Peyer's patch (tissue), 4 donors: ENCODE measurements around the gene ZBTB44. TPM values are rescaled to one million over a fixed set of nuclear protein-coding genes. Genes with fewer than 3 reads are reported as not detected.
"Not testable (repeated sequence)": the region's sequence is repeated elsewhere in the genome, so short reads cannot be mapped to it uniquely, and the experiment has no call there.

Source experiments
- DNase-seq, 3 donors: peaks; one replicate each; pipeline ENCODE4 v3.0.0-alpha.2; 2017 to 2019
- H3K27ac ChIP-seq, 4 donors: fragments of 200-600 bp; sonication (generic); one replicate each; pipeline ENCODE4 v1.5.1; 2016 to 2019
- H3K27me3 ChIP-seq, 2 donors: fragments of 200-600 bp; sonication (generic); one replicate each; pipeline ENCODE4 v1.5.1; 2019
- H3K36me3 ChIP-seq, 3 donors: fragments of 200-600 bp; sonication (generic); one replicate each; pipeline ENCODE4 v1.5.1; 2016 to 2019
- H3K4me1 ChIP-seq, 4 donors: fragments of 200-600 bp; sonication (generic); one replicate each; pipeline ENCODE4 v1.5.1; 2016 to 2019
- H3K4me3 ChIP-seq, 4 donors: fragments of 200-600 bp; sonication (generic); 1 replicate in 3 of 4; 2 replicates in 1 of 4; pipeline ENCODE4 v1.5.1; 2016 to 2019; ENCODE audit warnings: mild to moderate bottlenecking in 1 of 4
- H3K9me3 ChIP-seq, 4 donors: fragments of 200-600 bp; sonication (generic); one replicate each; pipeline ENCODE4 v1.5.1; 2016 to 2019; ENCODE audit warnings: mild to moderate bottlenecking in 1 of 4
- CTCF ChIP-seq, 6 experiments: fragments of 450-650 bp in 4 of 6; fragments of 200-600 bp in 2 of 6; sonication (generic) in 1 of 6; IDR thresholded peaks; one replicate each; pipeline ENCODE4 v1.5.1; 2017 to 2019; ENCODE audit warnings: antibody characterized with exemption in 6 of 6, mild to moderate bottlenecking in 3 of 6, moderate library complexity in 1 of 6
- POLR2A ChIP-seq, 2 donors: fragments of 450-650 bp; IDR thresholded peaks; one replicate each; pipeline ENCODE4 v1.5.1; 2017; ENCODE audit warnings: antibody characterized with exemption in 2 of 2, mild to moderate bottlenecking in 2 of 2, moderate library complexity in 2 of 2
- total RNA-seq, 4 donors: library from RNA; depleted of rRNA; stranded (reverse); fragments of >200 nt; gene quantifications; one replicate each; pipeline ENCODE4 v1.1.0, GENCODE V29; 2016

Gene ZBTB44
- total RNA-seq, 4 donors from 2014 or later = 39.2 to 113 (median 45.8) TPM

GRCh38 chr11:130340671-130341319, 26.1 kb upstream of the ZBTB44 start:
- TF ChIP-seq POLR2A (IDR thresholded peaks at IDR 0.05) = no peak
- TF ChIP-seq CTCF (IDR thresholded peaks at IDR 0.05) = no peak
- no peak overlapping the region for H3K27ac ChIP-seq
- no peaks in the 10 kb centered on the region for H3K36me3 ChIP-seq
- no peaks in the 10 kb centered on the region for H3K4me1 ChIP-seq
- no peak overlapping the region for H3K4me3 ChIP-seq
- DNase-seq = no peak
- peaks cover 0 to 3% (median 0%) of the 10 kb centered on the region in 4 donors for H3K9me3 ChIP-seq
- no peaks in the 10 kb centered on the region for H3K27me3 ChIP-seq

- H3K9me3 ChIP-seq = peaks cover 0 to 3% (median 0%) of the 10 kb centered on the region in 4 donors
- no peak for DNase-seq
Measured at GRCh38 chr11:130338667-130339066, 23.9 kb upstream of the ZBTB44 start.

GRCh38 chr11:130337281-130338089, 22.8 kb upstream of the ZBTB44 start:
- H3K36me3 ChIP-seq = no peaks in the 10 kb centered on the region
- H3K27ac ChIP-seq = no peak overlapping the region
- no peaks in the 10 kb centered on the region for H3K27me3 ChIP-seq
- no peak for TF ChIP-seq CTCF (IDR thresholded peaks at IDR 0.05)
- TF ChIP-seq POLR2A (IDR thresholded peaks at IDR 0.05) = no peak
- no peak overlapping the region for H3K4me3 ChIP-seq
- DNase-seq = no peak
- peaks cover 0 to 3% (median 0%) of the 10 kb centered on the region in 4 donors for H3K9me3 ChIP-seq
- no peaks in the 10 kb centered on the region for H3K4me1 ChIP-seq

More at GRCh38 chr11:130338667-130339066, 23.9 kb upstream of the ZBTB44 start:
- Histone ChIP-seq H3K36me3 (no peaks in the 10 kb centered on the region), H3K4me1 (no peaks in the 10 kb centered on the region), H3K4me3 (no peak overlapping the region), H3K27me3 (no peaks in the 10 kb centered on the region), H3K27ac (no peak overlapping the region)
- TF ChIP-seq CTCF (IDR thresholded peaks at IDR 0.05) = no peak
- TF ChIP-seq POLR2A (IDR thresholded peaks at IDR 0.05) = no peak

- not testable (repeated sequence) for H3K9me3 ChIP-seq, DNase-seq, H3K36me3 ChIP-seq, H3K27me3 ChIP-seq, H3K4me3 ChIP-seq, H3K27ac ChIP-seq, H3K4me1 ChIP-seq
Measured at GRCh38 chr11:130331397-130331796, 16.7 kb upstream of the ZBTB44 start.

- Histone ChIP-seq H3K4me1 (no peaks in the 10 kb centered on the region), H3K36me3 (no peaks in the 10 kb centered on the region), H3K9me3 (no peaks in the 10 kb centered on the region), H3K27ac (no peak overlapping the region), H3K4me3 (no peak overlapping the region), H3K27me3 (no peaks in the 10 kb centered on the region)
- DNase-seq = no peak
- no peak for TF ChIP-seq POLR2A (IDR thresholded peaks at IDR 0.05)
- no peak for TF ChIP-seq CTCF (IDR thresholded peaks at IDR 0.05)
Measured at GRCh38 chr11:130330101-130330684, 15.5 kb upstream of the ZBTB44 start.

GRCh38 chr11:130328420-130328819, 13.7 kb upstream of the ZBTB44 start:
- Histone ChIP-seq H3K9me3 (no peaks in the 10 kb centered on the region), H3K4me3 (no peak overlapping the region), H3K27ac (no peak overlapping the region), H3K4me1 (no peaks in the 10 kb centered on the region), H3K36me3 (no peaks in the 10 kb centered on the region), H3K27me3 (no peaks in the 10 kb centered on the region)
- TF ChIP-seq POLR2A (IDR thresholded peaks at IDR 0.05) = no peak
- no peak for TF ChIP-seq CTCF (IDR thresholded peaks at IDR 0.05)
- DNase-seq = no peak
